Measurements from ENCODE around the gene EPG5.

Gene EPG5

DNA sequence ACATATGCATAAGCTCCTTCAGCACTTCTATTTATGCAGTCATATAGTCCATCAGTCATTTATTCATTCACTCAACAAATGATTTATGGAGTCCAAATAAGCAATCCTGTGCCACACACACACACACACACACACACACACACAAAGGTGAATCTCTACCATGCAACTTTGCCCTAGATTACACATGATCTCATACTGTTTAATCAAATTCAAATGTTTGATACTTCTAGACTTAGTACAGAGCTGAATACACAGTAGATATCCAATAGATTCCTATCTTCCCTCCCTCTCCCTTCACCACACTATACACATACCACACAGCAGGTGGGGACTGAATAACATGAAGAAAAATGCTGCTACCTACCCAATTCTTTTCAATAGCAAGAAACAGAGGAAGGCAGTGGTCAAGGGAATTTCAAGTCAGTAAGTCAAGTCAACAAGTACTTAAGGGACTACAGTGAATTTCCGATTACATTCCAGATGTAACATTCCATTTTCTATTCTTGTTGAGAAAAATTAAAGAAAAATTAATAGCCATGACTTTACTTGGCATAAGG, 65.4 kb downstream of the EPG5 start:
- no peak overlapping the region for H3K27ac ChIP-seq (ENCODE audit: low read depth, low read length)
- H3K9ac ChIP-seq (ENCODE audit: low read length), result no peak overlapping the region
- H3K27me3 ChIP-seq (ENCODE audit: control insufficient read depth in 1 of 2, insufficient read depth in 2 of 2, low read length in 2 of 2), result no peaks in the 10 kb centered on the region
- H3K4me3 ChIP-seq (ENCODE audit: low read depth in 1 of 2, low read length in 2 of 2), result no peak overlapping the region
- no peaks in the 10 kb centered on the region for H3K9me3 ChIP-seq (ENCODE audit: low read length)
- peaks cover 54% of the 10 kb centered on the region for H3K36me3 ChIP-seq (ENCODE audit: insufficient read depth, low read length)
- peaks cover 9% of the 10 kb centered on the region for H3K4me1 ChIP-seq (ENCODE audit: insufficient read depth, low read length)

DNA sequence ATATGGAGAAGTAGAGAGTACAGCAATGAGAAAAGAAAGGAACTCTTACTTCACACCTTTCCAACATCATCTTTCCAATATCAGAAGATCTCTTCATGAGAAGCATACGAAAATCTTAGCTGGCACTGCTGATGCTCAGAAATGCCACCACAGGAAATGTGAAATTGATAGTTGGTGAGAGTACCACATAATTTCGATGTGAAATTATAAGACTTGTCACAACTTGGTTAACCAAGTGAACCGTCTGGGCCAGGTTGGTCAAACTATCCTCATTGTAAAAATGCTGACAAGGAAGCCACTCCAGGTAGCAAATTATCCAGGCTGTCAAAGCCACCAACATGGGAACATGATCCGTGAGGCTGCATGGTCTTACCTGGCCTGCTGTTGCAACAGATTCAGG, 66.5 kb downstream of the EPG5 start:
- H3K9ac ChIP-seq (ENCODE audit: low read length), result no peak overlapping the region

DNA sequence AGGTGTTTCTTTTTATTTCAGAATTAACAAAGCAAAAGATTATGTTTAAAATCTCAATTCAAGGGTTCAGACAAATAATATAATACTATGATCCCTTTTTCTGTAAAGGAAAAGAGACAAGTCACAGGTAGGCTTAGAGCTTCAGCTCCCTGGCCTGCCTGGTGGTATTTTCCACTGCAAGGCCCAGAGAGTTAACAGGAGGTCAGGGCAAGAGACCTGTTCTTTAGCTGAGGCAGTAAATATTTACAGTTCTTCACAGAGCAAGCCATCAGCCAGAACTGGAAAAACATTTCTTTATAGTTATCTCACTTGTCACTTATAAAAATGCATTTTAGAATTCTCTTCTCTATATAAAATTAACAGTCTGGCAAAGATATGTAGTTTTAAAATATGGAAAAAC, 70.1 kb downstream of the EPG5 start:
- H3K36me3 ChIP-seq (ENCODE audit: insufficient read depth, low read length), result peaks cover 35% of the 10 kb centered on the region
- no peaks in the 10 kb centered on the region for H3K27me3 ChIP-seq (ENCODE audit: control insufficient read depth in 1 of 2, insufficient read depth in 2 of 2, low read length in 2 of 2)
- H3K4me3 ChIP-seq (ENCODE audit: low read depth in 1 of 2, low read length in 2 of 2), result no peak overlapping the region
- peak overlapping the region; percentile 17 for H3K27ac ChIP-seq (ENCODE audit: low read depth, low read length)
- no peak overlapping the region for H3K9ac ChIP-seq (ENCODE audit: low read length)
- H3K9me3 ChIP-seq (ENCODE audit: low read length), result no peaks in the 10 kb centered on the region
- H3K4me1 ChIP-seq (ENCODE audit: insufficient read depth, low read length), result peaks cover 11% of the 10 kb centered on the region

More for the DNA sequence above, 66.5 kb downstream of the EPG5 start:
- H3K9me3 ChIP-seq (ENCODE audit: low read length), result no peaks in the 10 kb centered on the region
- H3K4me3 ChIP-seq (ENCODE audit: low read depth in 1 of 2, low read length in 2 of 2), result no peak overlapping the region
- H3K36me3 ChIP-seq (ENCODE audit: insufficient read depth, low read length), result peaks cover 48% of the 10 kb centered on the region
- H3K27me3 ChIP-seq (ENCODE audit: control insufficient read depth in 1 of 2, insufficient read depth in 2 of 2, low read length in 2 of 2), result no peaks in the 10 kb centered on the region
- H3K4me1 ChIP-seq (ENCODE audit: insufficient read depth, low read length), result peaks cover 11% of the 10 kb centered on the region
- no peak overlapping the region for H3K27ac ChIP-seq (ENCODE audit: low read depth, low read length)

DNA sequence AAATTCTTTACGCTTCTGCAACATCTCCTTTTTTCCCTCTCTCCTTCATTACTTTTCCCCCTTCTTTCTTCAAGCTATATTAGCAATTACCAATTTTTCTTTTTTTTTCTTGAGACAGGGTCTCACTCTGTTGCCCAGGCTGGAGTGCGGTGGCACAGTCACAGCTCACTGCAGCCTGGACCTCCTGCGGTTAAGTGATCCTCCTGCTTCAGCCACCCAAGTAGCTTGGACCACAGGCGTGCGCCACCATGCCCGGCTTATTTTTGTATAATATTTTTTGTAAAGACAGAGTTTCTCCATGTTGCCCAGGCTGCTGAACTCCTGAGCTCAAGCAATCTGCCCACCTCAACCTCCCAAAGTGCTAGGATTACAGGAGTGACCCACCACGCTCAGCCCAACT, 70.7 kb downstream of the EPG5 start:
- Histone ChIP-seq H3K27ac (ENCODE audit: low read depth, low read length) (no peak overlapping the region), H3K9ac (ENCODE audit: low read length) (no peak overlapping the region), H3K4me1 (ENCODE audit: insufficient read depth, low read length) (peaks cover 11% of the 10 kb centered on the region), H3K27me3 (ENCODE audit: control insufficient read depth in 1 of 2, insufficient read depth in 2 of 2, low read length in 2 of 2) (no peaks in the 10 kb centered on the region), H3K36me3 (ENCODE audit: insufficient read depth, low read length) (peaks cover 31% of the 10 kb centered on the region), H3K9me3 (ENCODE audit: low read length) (no peaks in the 10 kb centered on the region), H3K4me3 (ENCODE audit: low read depth in 1 of 2, low read length in 2 of 2) (no peak overlapping the region)

DNA sequence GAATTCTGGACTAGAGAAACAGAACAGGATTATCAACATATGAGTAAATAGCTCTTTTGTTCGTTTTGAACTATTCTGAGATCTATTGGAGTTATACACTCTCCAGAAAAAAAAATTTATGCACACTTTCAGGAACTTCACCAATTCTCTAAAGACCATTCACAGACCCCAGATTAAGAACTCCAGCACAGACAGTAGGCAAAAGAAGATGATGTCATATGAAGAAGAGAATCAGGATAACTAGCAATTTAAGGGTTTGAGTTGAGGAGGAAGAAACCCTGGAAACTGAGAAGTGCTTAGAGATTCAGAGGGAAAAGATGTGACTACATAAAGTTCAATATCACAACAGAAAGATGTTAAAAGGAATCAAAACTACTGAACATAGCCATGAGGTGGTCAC, 71.8 kb downstream of the EPG5 start:
- peaks cover 29% of the 10 kb centered on the region for H3K36me3 ChIP-seq (ENCODE audit: insufficient read depth, low read length)
- H3K4me1 ChIP-seq (ENCODE audit: insufficient read depth, low read length), result peaks cover 11% of the 10 kb centered on the region
- no peaks in the 10 kb centered on the region for H3K27me3 ChIP-seq (ENCODE audit: control insufficient read depth in 1 of 2, insufficient read depth in 2 of 2, low read length in 2 of 2)
- H3K27ac ChIP-seq (ENCODE audit: low read depth, low read length), result no peak overlapping the region
- no peaks in the 10 kb centered on the region for H3K9me3 ChIP-seq (ENCODE audit: low read length)
- H3K4me3 ChIP-seq (ENCODE audit: low read depth in 1 of 2, low read length in 2 of 2), result no peak overlapping the region
- H3K9ac ChIP-seq (ENCODE audit: low read length), result no peak overlapping the region

DNA sequence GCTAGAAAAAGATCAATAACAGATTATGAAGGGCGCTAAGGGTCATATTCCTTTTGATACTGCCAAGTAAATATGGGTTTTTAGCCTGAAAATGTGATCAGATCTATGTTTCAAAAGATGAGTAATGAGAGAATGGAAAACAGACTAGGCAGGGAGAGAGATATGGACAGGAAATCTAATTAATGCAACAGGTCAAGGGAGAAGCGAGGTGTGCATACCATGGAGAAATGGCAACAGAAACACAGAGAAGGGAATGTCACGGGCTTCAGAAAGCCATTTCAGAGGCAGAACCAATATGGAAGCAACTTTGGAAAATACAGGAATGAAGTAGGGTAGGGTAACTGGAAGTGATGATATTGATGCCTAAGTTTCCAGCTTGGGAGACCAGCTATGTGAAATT, 72.3 kb downstream of the EPG5 start:
- H3K9ac ChIP-seq (ENCODE audit: low read length), result no peak overlapping the region
- H3K27ac ChIP-seq (ENCODE audit: low read depth, low read length), result no peak overlapping the region
- H3K4me3 ChIP-seq (ENCODE audit: low read depth in 1 of 2, low read length in 2 of 2), result no peak overlapping the region
- peaks cover 11% of the 10 kb centered on the region for H3K4me1 ChIP-seq (ENCODE audit: insufficient read depth, low read length)
- no peaks in the 10 kb centered on the region for H3K9me3 ChIP-seq (ENCODE audit: low read length)
- peaks cover 25% of the 10 kb centered on the region for H3K36me3 ChIP-seq (ENCODE audit: insufficient read depth, low read length)
- no peaks in the 10 kb centered on the region for H3K27me3 ChIP-seq (ENCODE audit: control insufficient read depth in 1 of 2, insufficient read depth in 2 of 2, low read length in 2 of 2)

DNA sequence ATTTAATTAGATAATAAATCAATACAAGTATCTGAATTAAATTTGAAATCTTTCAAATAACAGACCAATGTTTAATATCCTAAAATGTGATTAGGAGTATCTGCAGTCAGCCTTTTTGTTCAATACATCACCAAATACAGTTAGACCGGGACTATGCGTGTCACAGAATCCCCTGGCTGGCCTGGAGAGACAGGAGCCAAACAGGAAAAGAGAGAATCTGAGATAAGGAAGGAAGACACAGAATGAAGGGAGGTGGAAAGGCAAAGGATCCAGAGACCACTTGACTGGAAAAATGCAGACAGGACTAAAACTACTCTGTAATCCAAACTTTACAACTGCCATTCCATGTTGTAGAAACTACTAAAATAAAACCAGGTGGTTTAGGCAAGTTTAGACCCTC, 75.3 kb downstream of the EPG5 start:
- H3K36me3 ChIP-seq (ENCODE audit: insufficient read depth, low read length), result peaks cover 22% of the 10 kb centered on the region

DNA sequence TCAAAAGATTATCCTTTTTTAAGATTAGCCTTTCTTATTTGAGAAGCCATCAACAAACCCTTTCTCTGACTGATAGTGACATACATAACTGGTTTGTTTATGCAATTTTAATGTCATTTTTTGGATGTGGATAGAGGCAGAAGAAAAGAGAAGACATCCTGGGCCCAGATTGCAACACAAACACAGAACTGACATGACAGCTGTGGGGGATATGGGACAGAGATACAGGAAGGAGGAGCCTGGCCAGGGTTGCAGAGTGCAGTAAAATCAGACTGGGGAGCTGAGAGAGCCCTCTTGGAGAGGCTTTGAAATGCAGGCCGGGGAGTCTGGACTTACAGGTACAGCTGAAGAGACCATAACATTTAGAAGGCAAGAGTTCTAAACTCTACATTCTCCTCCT, 76.5 kb downstream of the EPG5 start:
- Histone ChIP-seq H3K9me3 (ENCODE audit: low read length) (no peaks in the 10 kb centered on the region), H3K27ac (ENCODE audit: low read depth, low read length) (no peak overlapping the region), H3K36me3 (ENCODE audit: insufficient read depth, low read length) (peaks cover 22% of the 10 kb centered on the region), H3K9ac (ENCODE audit: low read length) (no peak overlapping the region), H3K27me3 (ENCODE audit: control insufficient read depth in 1 of 2, insufficient read depth in 2 of 2, low read length in 2 of 2) (no peaks in the 10 kb centered on the region), H3K4me3 (ENCODE audit: low read depth in 1 of 2, low read length in 2 of 2) (no peak overlapping the region), H3K4me1 (ENCODE audit: insufficient read depth, low read length) (no peaks in the 10 kb centered on the region)

More for the DNA sequence above, 75.3 kb downstream of the EPG5 start:
- Histone ChIP-seq H3K4me1 (ENCODE audit: insufficient read depth, low read length) (peaks cover 3% of the 10 kb centered on the region), H3K9ac (ENCODE audit: low read length) (no peak overlapping the region), H3K9me3 (ENCODE audit: low read length) (no peaks in the 10 kb centered on the region), H3K27ac (ENCODE audit: low read depth, low read length) (no peak overlapping the region), H3K4me3 (ENCODE audit: low read depth in 1 of 2, low read length in 2 of 2) (no peak overlapping the region), H3K27me3 (ENCODE audit: control insufficient read depth in 1 of 2, insufficient read depth in 2 of 2, low read length in 2 of 2) (no peaks in the 10 kb centered on the region)

DNA sequence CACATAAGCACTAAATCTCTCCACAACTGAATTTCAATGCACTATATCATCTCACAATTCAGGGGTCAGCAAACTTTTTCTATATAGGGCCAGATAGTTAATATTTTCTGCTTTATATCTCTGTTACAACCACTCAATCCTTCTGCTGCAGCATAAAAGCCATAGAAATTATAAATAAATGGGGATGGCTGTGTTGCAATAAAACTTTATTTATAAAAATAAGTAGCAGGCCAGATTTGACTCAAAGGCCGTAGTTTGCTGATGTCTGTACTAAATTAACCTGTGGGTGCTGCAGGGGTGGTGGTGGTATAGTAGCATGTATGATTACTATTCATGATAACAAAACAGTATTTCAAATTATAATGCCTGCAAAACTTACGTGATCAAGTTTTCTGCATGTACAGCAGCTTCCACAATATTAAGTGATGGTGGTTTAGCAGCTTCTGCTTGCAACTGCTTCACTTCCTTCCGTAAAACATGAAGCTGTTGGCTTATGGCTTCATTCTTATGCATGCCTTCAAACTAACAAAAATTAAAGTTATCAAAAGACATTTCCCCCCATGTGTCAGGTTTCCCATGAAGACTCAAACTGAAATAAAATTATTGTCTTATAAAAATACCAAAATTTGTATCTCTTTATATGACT, 77.6 kb downstream of the EPG5 start:
- Histone ChIP-seq H3K4me3 (ENCODE audit: low read depth in 1 of 2, low read length in 2 of 2) (no peak overlapping the region), H3K4me1 (ENCODE audit: insufficient read depth, low read length) (no peaks in the 10 kb centered on the region), H3K27me3 (ENCODE audit: control insufficient read depth in 1 of 2, insufficient read depth in 2 of 2, low read length in 2 of 2) (no peaks in the 10 kb centered on the region), H3K27ac (ENCODE audit: low read depth, low read length) (no peak overlapping the region), H3K9ac (ENCODE audit: low read length) (no peak overlapping the region), H3K9me3 (ENCODE audit: low read length) (no peaks in the 10 kb centered on the region), H3K36me3 (ENCODE audit: insufficient read depth, low read length) (peaks cover 25% of the 10 kb centered on the region)

DNA sequence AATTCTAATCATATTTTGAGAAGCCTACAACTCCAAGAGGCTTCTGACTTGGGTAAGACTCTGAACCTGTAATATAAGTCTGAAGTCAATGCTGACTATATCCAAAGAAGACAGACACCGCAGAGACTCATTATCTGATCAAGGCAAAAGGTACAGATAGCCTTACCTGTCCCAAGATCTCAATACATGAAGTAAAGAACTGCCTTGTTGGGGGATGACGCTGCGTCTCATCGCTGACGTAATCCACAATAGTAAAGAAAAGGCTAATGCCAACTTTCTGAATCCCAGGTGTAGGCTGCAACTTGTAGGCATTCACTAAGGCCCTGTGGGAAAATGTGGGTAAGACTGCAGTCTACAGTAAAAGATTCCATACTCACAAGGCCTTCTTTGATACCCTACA, 79.5 kb downstream of the EPG5 start:
- H3K4me3 ChIP-seq (ENCODE audit: low read depth in 1 of 2, low read length in 2 of 2), result no peak overlapping the region
- no peak overlapping the region for H3K27ac ChIP-seq (ENCODE audit: low read depth, low read length)
- no peaks in the 10 kb centered on the region for H3K27me3 ChIP-seq (ENCODE audit: control insufficient read depth in 1 of 2, insufficient read depth in 2 of 2, low read length in 2 of 2)
- H3K36me3 ChIP-seq (ENCODE audit: insufficient read depth, low read length), result peaks cover 39% of the 10 kb centered on the region
- no peak overlapping the region for H3K9ac ChIP-seq (ENCODE audit: low read length)
- H3K4me1 ChIP-seq (ENCODE audit: insufficient read depth, low read length), result no peaks in the 10 kb centered on the region
- no peaks in the 10 kb centered on the region for H3K9me3 ChIP-seq (ENCODE audit: low read length)

DNA sequence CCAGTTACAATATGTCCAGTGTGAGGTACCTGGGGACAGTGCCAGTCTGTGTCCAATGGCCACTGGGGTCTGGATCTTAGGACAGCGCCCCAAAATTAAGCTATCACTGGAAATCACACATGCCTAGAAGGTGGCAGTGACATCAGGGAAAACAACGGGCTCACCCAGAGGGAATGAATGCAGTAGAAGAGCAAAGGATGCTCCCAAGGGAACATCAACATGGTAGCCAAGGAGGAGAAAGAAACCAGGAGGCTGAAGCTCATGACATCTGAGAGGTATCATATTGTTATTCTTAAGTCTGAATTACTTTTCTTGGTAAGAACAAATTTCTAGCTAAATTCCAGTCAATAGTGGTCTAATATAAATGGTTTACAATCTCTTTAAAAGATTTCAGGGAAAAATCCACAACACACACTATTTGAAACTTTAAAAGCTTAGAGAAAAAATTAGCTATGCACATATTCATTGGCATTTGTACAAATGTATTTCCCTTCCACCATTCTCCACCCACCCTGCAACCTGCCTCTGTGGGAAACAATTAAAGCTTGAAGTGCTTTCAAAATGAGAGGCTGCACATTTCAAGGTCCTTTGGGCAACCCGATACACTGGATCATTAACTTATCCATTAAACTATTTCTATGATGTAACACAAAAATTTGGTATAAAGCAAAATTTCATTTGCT, 86.1 kb downstream of the EPG5 start:
- no peaks in the 10 kb centered on the region for H3K4me1 ChIP-seq (ENCODE audit: insufficient read depth, low read length)
- no peaks in the 10 kb centered on the region for H3K9me3 ChIP-seq (ENCODE audit: low read length)
- H3K27me3 ChIP-seq (ENCODE audit: control insufficient read depth in 1 of 2, insufficient read depth in 2 of 2, low read length in 2 of 2), result no peaks in the 10 kb centered on the region
- no peak overlapping the region for H3K9ac ChIP-seq (ENCODE audit: low read length)
- H3K36me3 ChIP-seq (ENCODE audit: insufficient read depth, low read length), result peaks cover 36% of the 10 kb centered on the region
- no peak overlapping the region for H3K4me3 ChIP-seq (ENCODE audit: low read depth in 1 of 2, low read length in 2 of 2)
- H3K27ac ChIP-seq (ENCODE audit: low read depth, low read length), result no peak overlapping the region

All from muscle layer of colon (tissue), 2 donors.